Pancreas (tissue), 10 donors: ENCODE measurements around the gene C7orf25. TPM values are rescaled to one million over a fixed set of nuclear protein-coding genes. Genes with fewer than 3 reads are reported as not detected.

ENCODE experiments used
- ATAC-seq, 4 donors: fragments of 200-7000 bp; cut with Tn5 transposase; one replicate each; pipeline versions ENCODE4 v1.8.0 to v1.9.1; 2020; ENCODE audit warnings: mild to moderate bottlenecking in 4 of 4, moderate library complexity in 4 of 4
- DNase-seq, 6 donors: peaks; one replicate each; pipeline ENCODE4 v3.0.0-alpha.2; 2020
- FAIRE-seq: peaks from 2 replicates; lab custom pipeline; 2012; peaks lifted over from hg19 to GRCh38; lab: Jason Lieb, UNC
- H3K27ac ChIP-seq, 4 donors: fragments of 200-600 bp; sonication (generic); 1 replicate in 3 of 4; 2 replicates in 1 of 4; pipeline versions ENCODE4 v1.5.0 to v1.8.0; 2020
- H3K27me3 ChIP-seq, 4 donors: fragments of 200-600 bp; one replicate each; pipeline ENCODE4 v1.8.0; 2021
- H3K36me3 ChIP-seq, 3 donors: fragments of 200-600 bp; sonication (generic) in 1 of 3; one replicate each; pipeline versions ENCODE4 v1.5.0 to v1.8.0; 2020 to 2021
- H3K4me1 ChIP-seq, 3 donors: fragments of 200-600 bp; one replicate each; pipeline ENCODE4 v1.8.0; 2021
- H3K4me3 ChIP-seq, 4 donors: fragments of 200-600 bp; sonication (generic) in 2 of 4; one replicate each; pipeline versions ENCODE4 v1.5.0 to v1.8.0; 2020 to 2021
- H3K9me3 ChIP-seq, 4 donors: fragments of 200-600 bp; one replicate each; pipeline ENCODE4 v1.8.0; 2021
- WGBS, 2 donors: extraction: QIAGEN DNeasy Blood & Tissue Kit; methylation state at CpG; one replicate each; pipeline ENCODE4 v1.1.7; 2013; 5-methylcytosine and 5-hydroxymethylcytosine counted together
- intact Hi-C, 3 donors: fragments of 100-400 bp; cut with DNase I; formaldehyde crosslinking; loops; one replicate each; pipeline versions ENCODE4 v1.11.1 to v1.14.2; 2022
- polyA plus RNA-seq, 2 donors: library from polyadenylated mRNA; stranded (reverse); fragments of 200-250 nt; gene quantifications; one replicate each; pipeline ENCODE4 v1.2.3, GENCODE V29; 2013
- total RNA-seq, 6 donors: library from RNA; stranded (reverse); fragmentation: NEBNext Ultra II Directional in 4 of 6; extraction: Animal tissue kit (Norgen Biotek cat#: 25700) in 4 of 6; gene quantifications; one replicate each; pipeline versions ENCODE4 v1.2.1 to v1.2.4, GENCODE V29; 2021 to 2023
- TF ChIP-seq, protein P1 (sequence below), 4 donors: fragments of 200-600 bp; sonication (generic) in 3 of 4; IDR thresholded peaks; one replicate each; pipeline versions ENCODE4 v1.5.0 to v1.8.0; 2021; ENCODE audit warnings: antibody characterized with exemption in 4 of 4
- donor health status: healthy with polysubstance abuse.
- donor health status: DM: no; HTN: no; CAD: no; lungs with moderate emphysema.
- donor health status: DM: no; HTN: no; CAD: no.
- donor health status: control.
- donor health status: control.
- donor health status: Bipolar disorder and iron deficiency.
- donor health status: DM: yes; HTN: yes; CAD: no.
- donor health status: DM: no; HTN: no; CAD: no.
- donor health status: DM: no; HTN: no; CAD: no.
- donor health status: DM: yes; HTN: yes; CAD: no.

The C7orf25 gene
- total and polyA plus RNA-seq, 8 donors = 2.7 to 3.9 (median 3.0) TPM

DNA sequence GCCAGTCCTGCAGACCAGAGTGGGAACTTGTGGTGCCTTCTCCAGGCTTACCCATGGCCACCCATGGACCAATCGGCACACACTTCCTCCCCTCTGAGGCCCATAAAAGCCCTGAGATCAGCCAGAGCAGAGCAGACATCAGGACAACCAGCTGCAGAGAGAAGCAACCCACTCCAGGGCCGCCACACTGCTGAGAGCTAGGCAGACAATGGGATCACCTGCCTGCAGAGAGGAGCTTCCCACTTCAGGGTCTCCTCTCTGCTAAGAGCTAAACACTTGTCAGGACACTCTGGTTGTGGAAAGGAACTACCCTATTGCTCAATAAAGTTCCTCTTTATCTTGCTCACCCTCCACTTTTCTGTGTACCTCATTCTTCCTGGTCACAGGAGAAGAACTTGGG, 34.0 kb downstream of the C7orf25 start:
- WGBS, 2 donors = 66 to 87% methylated on average over 2 of the region's 2 CpGs
- no peaks in the 10 kb centered on the region for H3K9me3 ChIP-seq
- TF ChIP-seq, protein P1, sequence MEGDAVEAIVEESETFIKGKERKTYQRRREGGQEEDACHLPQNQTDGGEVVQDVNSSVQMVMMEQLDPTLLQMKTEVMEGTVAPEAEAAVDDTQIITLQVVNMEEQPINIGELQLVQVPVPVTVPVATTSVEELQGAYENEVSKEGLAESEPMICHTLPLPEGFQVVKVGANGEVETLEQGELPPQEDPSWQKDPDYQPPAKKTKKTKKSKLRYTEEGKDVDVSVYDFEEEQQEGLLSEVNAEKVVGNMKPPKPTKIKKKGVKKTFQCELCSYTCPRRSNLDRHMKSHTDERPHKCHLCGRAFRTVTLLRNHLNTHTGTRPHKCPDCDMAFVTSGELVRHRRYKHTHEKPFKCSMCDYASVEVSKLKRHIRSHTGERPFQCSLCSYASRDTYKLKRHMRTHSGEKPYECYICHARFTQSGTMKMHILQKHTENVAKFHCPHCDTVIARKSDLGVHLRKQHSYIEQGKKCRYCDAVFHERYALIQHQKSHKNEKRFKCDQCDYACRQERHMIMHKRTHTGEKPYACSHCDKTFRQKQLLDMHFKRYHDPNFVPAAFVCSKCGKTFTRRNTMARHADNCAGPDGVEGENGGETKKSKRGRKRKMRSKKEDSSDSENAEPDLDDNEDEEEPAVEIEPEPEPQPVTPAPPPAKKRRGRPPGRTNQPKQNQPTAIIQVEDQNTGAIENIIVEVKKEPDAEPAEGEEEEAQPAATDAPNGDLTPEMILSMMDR (IDR thresholded peaks at IDR 0.05) = no peak
- no peak overlapping the region for H3K4me3 ChIP-seq
- H3K27ac ChIP-seq = no peak overlapping the region
- H3K36me3 ChIP-seq = no peaks in the 10 kb centered on the region
- ATAC-seq (peak in 1 of 4 donors; percentile 26), FAIRE-seq (no peak), DNase-seq (no peak)
- H3K27me3 ChIP-seq = no peaks in the 10 kb centered on the region
- intact Hi-C loops = no loop called here
- no peaks in the 10 kb centered on the region for H3K4me1 ChIP-seq

DNA sequence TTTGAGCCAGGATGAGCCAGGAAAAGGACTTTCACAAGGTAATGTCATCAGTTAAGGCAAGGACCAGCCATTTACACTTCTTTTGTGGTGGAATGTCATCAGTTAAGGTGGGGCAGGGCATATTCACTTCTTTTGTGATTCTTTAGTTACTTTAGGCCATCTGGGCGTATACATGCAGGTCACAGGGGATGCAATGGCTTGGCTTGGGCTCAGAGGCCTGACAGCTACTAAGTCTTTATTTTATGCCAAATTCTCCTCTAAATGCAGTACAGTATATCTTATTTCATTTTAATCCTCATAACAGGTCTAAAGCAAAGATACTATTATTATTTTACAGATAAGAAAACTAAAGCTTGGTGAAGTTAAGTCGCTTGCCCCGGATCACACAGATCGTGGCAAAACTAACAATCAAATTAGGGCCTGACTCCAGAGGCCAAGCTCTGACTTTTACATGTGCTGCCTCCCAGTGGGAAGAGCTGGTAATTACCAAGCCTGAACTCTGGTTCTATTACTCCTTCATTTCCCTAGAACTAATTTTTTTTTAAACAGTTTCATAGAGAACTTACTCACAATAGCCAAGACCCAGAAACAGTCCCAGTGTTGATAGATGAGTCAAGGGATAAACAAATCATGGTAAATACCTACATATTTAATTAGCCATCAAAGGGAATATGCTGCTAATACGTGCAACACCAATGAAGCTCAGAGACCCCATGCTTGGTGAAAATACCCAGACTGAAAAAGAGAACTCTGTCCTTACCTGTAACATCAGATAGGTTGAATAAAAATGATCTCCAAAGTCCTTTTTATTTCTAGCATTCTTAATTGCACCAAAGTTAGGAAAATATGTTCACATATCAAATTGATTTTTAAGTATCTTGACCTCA, 35.4 kb downstream of the C7orf25 start:
- Histone ChIP-seq H3K36me3 (no peaks in the 10 kb centered on the region), H3K4me3 (no peak overlapping the region), H3K4me1 (no peaks in the 10 kb centered on the region), H3K27me3 (no peaks in the 10 kb centered on the region), H3K9me3 (no peaks in the 10 kb centered on the region), H3K27ac (no peak overlapping the region)
- TF ChIP-seq, protein P1 (IDR thresholded peaks at IDR 0.05) = peak; percentile 56 to 82 (median 74)
- DNase-seq = peak in 4 of 6 donors; percentile 35 to 72 (median 46)
- 31 to 32% methylated on average over 5 of the region's 5 CpGs for WGBS, 2 donors
- peak; percentile 63 to 97 (median 90) for ATAC-seq
- peak; percentile 81 for FAIRE-seq
- intact Hi-C loops = no loop called here

DNA sequence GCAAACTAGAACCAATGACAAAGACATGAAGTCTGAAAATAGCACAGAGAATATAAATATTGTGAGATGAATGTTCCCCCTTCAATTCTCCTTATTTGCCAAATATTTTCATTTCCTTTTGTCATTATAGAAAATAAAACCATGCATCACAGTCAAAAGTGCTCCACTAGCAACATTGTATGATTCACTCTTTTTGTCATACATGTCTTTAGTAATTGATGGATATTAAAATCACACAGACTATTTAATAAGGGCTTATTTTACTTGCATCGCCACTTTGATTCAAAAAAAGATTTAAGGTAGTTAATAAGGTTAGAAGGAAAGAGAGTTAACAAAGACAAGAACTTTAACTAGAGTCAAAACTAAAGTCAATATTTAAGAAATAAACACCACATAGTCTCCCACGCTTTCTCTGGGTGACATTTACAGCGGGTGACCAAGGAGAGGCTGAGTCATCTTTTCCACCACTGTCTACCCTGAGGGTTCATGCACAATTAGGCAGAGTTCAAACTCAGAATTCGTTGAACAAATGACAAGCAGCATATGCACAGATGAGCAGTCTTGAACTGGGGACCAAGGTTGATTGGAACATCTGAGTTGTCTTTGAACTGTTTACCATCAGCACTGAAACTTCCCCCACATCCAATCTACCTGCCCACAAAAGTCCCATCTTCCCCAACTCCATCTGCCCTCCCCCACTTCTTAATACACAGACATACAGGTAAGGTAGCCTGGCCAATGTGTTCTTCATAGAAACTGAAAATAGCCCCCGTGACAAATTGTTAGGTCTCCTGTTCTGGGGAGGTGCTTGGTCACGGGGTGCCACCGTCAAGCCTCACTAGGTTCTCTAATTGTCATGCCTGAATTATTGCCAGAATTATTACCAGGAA, 42.5 kb downstream of the C7orf25 start:
- Histone ChIP-seq H3K36me3 (no peaks in the 10 kb centered on the region), H3K4me3 (no peak overlapping the region), H3K27me3 (no peaks in the 10 kb centered on the region), H3K4me1 (no peaks in the 10 kb centered on the region), H3K27ac (no peak overlapping the region), H3K9me3 (no peaks in the 10 kb centered on the region)
- FAIRE-seq = no peak
- peak in 3 of 4 donors; percentile 33 to 67 (median 42) for ATAC-seq
- no peak for DNase-seq
- TF ChIP-seq, protein P1 (IDR thresholded peaks at IDR 0.05) = no peak
- 53 to 59% methylated on average over 7 of the region's 7 CpGs for WGBS, 2 donors
- intact Hi-C loops = no loop called here

DNA sequence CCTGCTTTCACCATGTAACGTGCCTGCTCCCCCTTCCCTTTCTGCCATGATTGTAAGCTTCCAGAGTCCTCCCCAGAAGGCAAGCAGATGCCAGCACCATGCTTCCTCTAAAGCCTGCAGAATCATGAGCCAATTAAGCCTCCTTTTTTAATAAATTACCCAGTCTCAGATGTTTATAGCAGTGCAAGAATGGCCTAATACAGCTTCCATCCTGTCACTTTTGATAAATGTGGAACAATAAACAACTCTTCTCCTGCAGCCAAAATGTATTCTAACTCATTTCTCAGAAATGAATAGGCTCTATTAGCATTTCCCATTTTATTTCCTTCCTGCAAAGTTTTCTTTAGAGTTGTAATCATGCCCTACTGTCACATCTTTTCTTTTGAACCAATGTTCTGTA, 43.4 kb downstream of the C7orf25 start:
- intact Hi-C loops = no loop called here
- no peaks in the 10 kb centered on the region for H3K36me3 ChIP-seq
- H3K9me3 ChIP-seq = no peaks in the 10 kb centered on the region
- H3K4me3 ChIP-seq = no peak overlapping the region
- 33 to 66% methylated on average over 1 of the region's 1 CpG for WGBS, 2 donors
- TF ChIP-seq, protein P1 (IDR thresholded peaks at IDR 0.05) = no peak
- ATAC-seq = no peak
- FAIRE-seq = no peak
- H3K27me3 ChIP-seq = no peaks in the 10 kb centered on the region
- H3K27ac ChIP-seq = no peak overlapping the region
- DNase-seq = no peak
- no peaks in the 10 kb centered on the region for H3K4me1 ChIP-seq

Other genes with a start within 250 kb of the C7orf25 start
- gene PSMA2, start 20.1 kb upstream of the C7orf25 start, total RNA-seq = 10 to 100 TPM; 23.1 to 39.7 (median 33.9) TPM
- 10 to 100 TPM; 29.3 to 59.7 TPM for gene PSMA2, start 20.1 kb upstream of the C7orf25 start, polyA plus RNA-seq
- gene MRPL32, start 20.3 kb upstream of the C7orf25 start, total RNA-seq = 10 to 100 TPM; 19.7 to 29.4 (median 25.6) TPM
- 10 to 100 TPM; 49.0 to 51.9 TPM for gene MRPL32, start 20.3 kb upstream of the C7orf25 start, polyA plus RNA-seq
- gene HECW1, start 200.6 kb upstream of the C7orf25 start, total RNA-seq = under 1 TPM in 2 of 6 donors, not detected in 4; 0.12 to 0.69 TPM
- gene HECW1, start 200.6 kb upstream of the C7orf25 start, polyA plus RNA-seq = under 1 TPM in 1 of 2 donors, not detected in 1; 0.04 TPM